DLD1 (cell line): ENCODE data around the gene OGA.

Experiments used
- in situ Hi-C: cut with HindIII; loops from 2 replicates; pipeline ENCODE4 v1.10.0; 2017; ENCODE audit warnings: low sequenced_read_pairs

Gene OGA

GRCh38 chr10:101776161-101776817 is 42.0 kb downstream of the OGA start:
- in situ Hi-C loops = no loop called here

- in situ Hi-C loops = no loop called here
These were observed 42.7 kb downstream of the OGA start, which contains the start of gene FGF8 for GRCh38 chr10:101775273-101776160. FGF8 (minus strand) TSS chr10:101776114; CDS start chr10:101775900, 214 bp downstream.

- in situ Hi-C loops = no loop called here
These were observed 43.5 kb downstream of the OGA start for GRCh38 chr10:101774589-101775272.

- in situ Hi-C loops = no loop called here
These were observed 44.2 kb downstream of the OGA start for GRCh38 chr10:101773923-101774588.

GRCh38 chr10:101772895-101773761 is 45.1 kb downstream of the OGA start:
- in situ Hi-C loops = no loop called here

- in situ Hi-C loops = no loop called here
These were observed 46.0 kb downstream of the OGA start for GRCh38 chr10:101772017-101772894.

GRCh38 chr10:101771380-101771779 is 46.9 kb downstream of the OGA start:
- in situ Hi-C loops = no loop called here

GRCh38 chr10:101770331-101771215 is 47.7 kb downstream of the OGA start:
- in situ Hi-C loops = no loop called here

GRCh38 chr10:101769541-101770180 is 48.6 kb downstream of the OGA start:
- in situ Hi-C loops = no loop called here

GRCh38 chr10:101768791-101769170 is 49.5 kb downstream of the OGA start:
- in situ Hi-C loops = no loop called here

- in situ Hi-C loops = no loop called here
These were observed 50.1 kb downstream of the OGA start for GRCh38 chr10:101767966-101768790.

GRCh38 chr10:101767600-101767945 is 50.7 kb downstream of the OGA start:
- in situ Hi-C loops = no loop called here

- in situ Hi-C loops = no loop called here
These were observed 51.3 kb downstream of the OGA start for GRCh38 chr10:101766753-101767599.

GRCh38 chr10:101766306-101766705 is 51.9 kb downstream of the OGA start:
- in situ Hi-C loops = no loop called here

GRCh38 chr10:101763141-101763846 is 55.0 kb downstream of the OGA start:
- in situ Hi-C loops = no loop called here
